DMS153 treated with DMSO at 0.1 percent for 48 hours (cell line): Measurements from ENCODE around the gene FOXF2.

ENCODE experiments used
- DNase-seq: peaks from one replicate; lab custom pipeline; 2025; ENCODE audit not compliant: unreplicated experiment; lab: John Stamatoyannopoulos, UW

The FOXF2 gene

GRCh38 chr6:1378065-1379016, 11.0 kb upstream of the FOXF2 start:
- DNase-seq = no peak

GRCh38 chr6:1379017-1379787, 10.2 kb upstream of the FOXF2 start:
- no peak for DNase-seq

GRCh38 chr6:1379788-1380147, 9.6 kb upstream of the FOXF2 start:
- DNase-seq = no peak

- no peak for DNase-seq
These were observed 8.6 kb upstream of the FOXF2 start for GRCh38 chr6:1380625-1381427.

GRCh38 chr6:1381481-1382330, 7.7 kb upstream of the FOXF2 start:
- DNase-seq = no peak

GRCh38 chr6:1382331-1382882, 7.0 kb upstream of the FOXF2 start:
- DNase-seq = no peak

- DNase-seq = no peak
These were observed 6.3 kb upstream of the FOXF2 start for GRCh38 chr6:1382883-1383728.

- no peak for DNase-seq
These were observed 5.4 kb upstream of the FOXF2 start for GRCh38 chr6:1383729-1384548.

GRCh38 chr6:1384549-1385128, 4.7 kb upstream of the FOXF2 start:
- DNase-seq = no peak

- no peak for DNase-seq
These were observed 4.0 kb upstream of the FOXF2 start for GRCh38 chr6:1385129-1386037.

GRCh38 chr6:1386038-1386709, 3.2 kb upstream of the FOXF2 start:
- DNase-seq = no peak

GRCh38 chr6:1387538-1387875, 1.9 kb upstream of the FOXF2 start:
- no peak for DNase-seq

- no peak for DNase-seq
These were observed 1.3 kb upstream of the FOXF2 start for GRCh38 chr6:1387876-1388629.

GRCh38 chr6:1388630-1389368, 577 bp upstream of the FOXF2 start:
- DNase-seq = no peak
